A673 (cell line): ENCODE results near the gene HNMT. TPM values are rescaled to one million over a fixed set of nuclear protein-coding genes. Genes with fewer than 3 reads are reported as not detected.

ENCODE experiments used
- BruUV-seq: library from RNA; stranded (reverse); fragments of 400-500 nt; replicated peaks from 2 replicates; lab custom pipeline; 2021; lab: Mats Ljungman, UMichigan
- CTCF ChIA-PET: fragments of 300-600 bp; sonication (Branson Sonifier 250); formaldehyde crosslinking; loops from one replicate; lab custom pipeline; 2022; ENCODE audit warnings: antibody characterized with exemption; lab: Charles Lee
- POLR2A ChIA-PET: fragments of 300-600 bp; sonication (Branson Sonifier 250); formaldehyde crosslinking; loops from one replicate; lab custom pipeline; 2022; ENCODE audit warnings: antibody characterized with exemption; ENCODE audit not compliant: low non-redundant PET; lab: Charles Lee
- DNase-seq: peaks from one replicate; pipeline ENCODE4 v3.0.0-alpha.2; 2015; ENCODE audit warnings: low spot score
- H3K27ac ChIP-seq: fragments of 200-600 bp; sonication (generic); 2 replicates; pipeline ENCODE4 v1.5.1; 2016; ENCODE audit warnings: mixed run types, low read depth, mild to moderate bottlenecking, mixed read lengths, antibody characterized with exemption, low read length; ENCODE audit not compliant: poor library complexity, severe bottlenecking
- H3K27me3 ChIP-seq: fragments of 200-600 bp; sonication (generic); replicated peaks from 2 replicates; pipeline ENCODE4 v1.6.1; 2017; ENCODE audit warnings: mixed run types, low read depth, mild to moderate bottlenecking, mixed read lengths, antibody characterized with exemption, low read length; ENCODE audit not compliant: insufficient read depth, poor library complexity
- H3K36me3 ChIP-seq: fragments of 200-600 bp; sonication (generic); 2 replicates; pipeline ENCODE4 v1.6.1; 2016; ENCODE audit warnings: mixed run types, mild to moderate bottlenecking, mixed read lengths, antibody characterized with exemption, low read length; ENCODE audit not compliant: insufficient read depth, poor library complexity, severe bottlenecking
- H3K4me1 ChIP-seq: fragments of 200-600 bp; sonication (generic); 2 replicates; pipeline ENCODE4 v1.6.1; 2017; ENCODE audit warnings: mixed run types, mild to moderate bottlenecking, mixed read lengths, antibody characterized with exemption, low read length; ENCODE audit not compliant: insufficient read depth, poor library complexity, severe bottlenecking
- H3K4me3 ChIP-seq: fragments of 200-600 bp; sonication (generic); 2 replicates; pipeline ENCODE4 v1.5.1; 2016; ENCODE audit warnings: low read depth, mixed run types, mild to moderate bottlenecking, mixed read lengths, low read length; ENCODE audit not compliant: poor library complexity, severe bottlenecking
- H3K9me3 ChIP-seq: fragments of 200-600 bp; sonication (generic); 2 replicates; pipeline ENCODE4 v1.6.1; 2016; ENCODE audit warnings: mixed run types, low read depth, mild to moderate bottlenecking, mixed read lengths, antibody characterized with exemption, low read length; ENCODE audit not compliant: poor library complexity, severe bottlenecking
- CTCF ChIP-seq: fragments of 300-800, 200-600 bp; sonication (generic); conservative IDR thresholded peaks from 2 replicates; pipeline ENCODE4 v1.5.1; 2017; ENCODE audit warnings: low read depth, mild to moderate bottlenecking, antibody characterized with exemption, low read length, moderate library complexity, mixed read lengths
- EZH2 ChIP-seq: fragments of 200-600 bp; sonication (generic); IDR thresholded peaks from 2 replicates; pipeline ENCODE4 v1.6.1; 2017; ENCODE audit warnings: borderline replicate concordance, low read depth, mild to moderate bottlenecking, mixed read lengths, antibody characterized with exemption, low read length; ENCODE audit not compliant: poor library complexity, severe bottlenecking
- intact Hi-C: fragments of 100-400 bp; cut with micrococcal nuclease; formaldehyde crosslinking; loops from one replicate; pipeline ENCODE4 v1.10.0; 2022; ENCODE audit not compliant: unreplicated experiment
- total RNA-seq: library from RNA; stranded (reverse); gene quantifications from 2 replicates; pipeline ENCODE4 v1.2.3, GENCODE V29; 2021

HNMT gene
- total RNA-seq, 1 experiment from 2014 or later = 0.82 TPM

DNA sequence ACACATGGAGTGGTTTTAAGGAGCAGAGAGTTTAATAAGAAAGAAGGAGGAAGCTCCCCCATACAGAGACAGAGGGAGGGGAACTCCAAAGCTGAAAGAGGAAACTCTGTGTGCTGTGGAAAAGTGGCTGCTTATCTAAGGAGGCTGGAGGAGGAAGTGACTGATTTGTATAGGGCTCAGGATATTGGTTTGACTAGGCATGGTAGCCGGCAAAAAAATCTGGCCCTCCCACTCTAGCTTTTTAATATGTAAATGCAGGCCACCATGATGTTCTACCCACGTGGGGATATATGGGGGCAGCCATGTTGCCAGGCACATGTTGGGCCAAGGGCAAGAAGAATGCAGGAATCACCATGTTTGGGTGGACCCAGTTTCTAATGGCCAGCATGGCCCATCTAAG, 64.3 kb downstream of the HNMT start:
- H3K36me3 ChIP-seq = no peaks in the 10 kb centered on the region
- ChIA-PET CTCF (no interaction called here), POLR2A (no interaction called here)
- H3K27ac ChIP-seq = no peak overlapping the region
- no peak for TF ChIP-seq CTCF
- TF ChIP-seq EZH2 = no peak
- H3K4me3 ChIP-seq = no peak overlapping the region
- no peaks in the 10 kb centered on the region for H3K4me1 ChIP-seq
- no peak for DNase-seq
- no peaks in the 10 kb centered on the region for H3K9me3 ChIP-seq
- intact Hi-C loops = no loop called here
- no peaks in the 10 kb centered on the region for H3K27me3 ChIP-seq
- no TSS peak for BruUV-seq

GRCh38 chr2:138029276-138029675, 65.0 kb downstream of the HNMT start:
- Histone ChIP-seq H3K9me3 (no peaks in the 10 kb centered on the region), H3K27me3 (no peaks in the 10 kb centered on the region), H3K4me3 (no peak overlapping the region), H3K36me3 (no peaks in the 10 kb centered on the region), H3K27ac (no peak overlapping the region), H3K4me1 (no peaks in the 10 kb centered on the region)
- no peak for DNase-seq
- no TSS peak for BruUV-seq
- TF ChIP-seq CTCF (no peak), EZH2 (no peak)
- intact Hi-C loops = no loop called here
- POLR2A ChIA-PET = no interaction called here
- CTCF ChIA-PET = no interaction called here

DNA sequence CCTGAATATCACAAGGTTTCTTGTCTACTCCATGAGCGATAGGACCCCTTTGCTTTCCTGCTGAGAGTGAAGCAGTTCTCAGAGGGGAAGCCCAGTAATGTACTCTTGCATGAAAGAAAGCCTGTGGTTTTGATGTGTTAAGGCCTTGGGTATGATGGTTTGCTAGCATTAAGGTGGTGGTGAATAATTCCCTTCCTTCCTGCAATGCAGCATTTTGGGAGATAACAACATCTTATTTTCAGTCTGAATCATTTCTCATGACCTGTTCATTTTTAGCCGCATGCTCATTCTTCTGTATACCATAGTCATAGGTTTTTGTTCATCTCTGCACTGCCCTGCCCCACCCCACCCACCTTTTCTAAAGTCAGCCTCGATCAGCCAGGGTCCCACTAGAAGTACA, 66.2 kb downstream of the HNMT start:
- Histone ChIP-seq H3K27me3 (no peaks in the 10 kb centered on the region), H3K36me3 (no peaks in the 10 kb centered on the region), H3K4me3 (no peak overlapping the region), H3K4me1 (no peaks in the 10 kb centered on the region), H3K27ac (no peak overlapping the region), H3K9me3 (no peaks in the 10 kb centered on the region)
- DNase-seq = no peak
- intact Hi-C loops = no loop called here
- BruUV-seq = no TSS peak
- ChIA-PET POLR2A (no interaction called here), CTCF (no interaction called here)
- TF ChIP-seq CTCF (no peak), EZH2 (no peak)
